Mucosa of stomach (tissue), 1 donor: Measurements from ENCODE around the gene PPFIBP1.
"Not testable (repeated sequence)": the region's sequence is repeated elsewhere in the genome, so short reads cannot be mapped to it uniquely, and the experiment has no call there.

ENCODE experiments used
- H3K27me3 ChIP-seq: one replicate; pipeline ENCODE4 v1.7.0; 2013; ENCODE audit warnings: mild to moderate bottlenecking, low read length; ENCODE audit not compliant: control insufficient read depth, insufficient read depth
- H3K36me3 ChIP-seq: one replicate; pipeline ENCODE4 v1.7.0; 2013; ENCODE audit warnings: low read length; ENCODE audit not compliant: control insufficient read depth, insufficient read depth
- H3K4me1 ChIP-seq: one replicate; pipeline ENCODE4 v1.7.0; 2013; ENCODE audit warnings: mild to moderate bottlenecking, low read length; ENCODE audit not compliant: control insufficient read depth, insufficient read depth
- H3K4me3 ChIP-seq: one replicate; pipeline ENCODE4 v1.7.0; 2013; ENCODE audit warnings: low read length
- H3K9ac ChIP-seq: one replicate; pipeline ENCODE4 v1.7.0; 2013; ENCODE audit warnings: mild to moderate bottlenecking, low read length, moderate library complexity
- H3K9me3 ChIP-seq: one replicate; pipeline ENCODE4 v1.7.0; 2013; ENCODE audit warnings: mild to moderate bottlenecking, low read length, moderate library complexity; ENCODE audit not compliant: control insufficient read depth
- donor health status: Pancreatic carcinoma.

Gene PPFIBP1

DNA sequence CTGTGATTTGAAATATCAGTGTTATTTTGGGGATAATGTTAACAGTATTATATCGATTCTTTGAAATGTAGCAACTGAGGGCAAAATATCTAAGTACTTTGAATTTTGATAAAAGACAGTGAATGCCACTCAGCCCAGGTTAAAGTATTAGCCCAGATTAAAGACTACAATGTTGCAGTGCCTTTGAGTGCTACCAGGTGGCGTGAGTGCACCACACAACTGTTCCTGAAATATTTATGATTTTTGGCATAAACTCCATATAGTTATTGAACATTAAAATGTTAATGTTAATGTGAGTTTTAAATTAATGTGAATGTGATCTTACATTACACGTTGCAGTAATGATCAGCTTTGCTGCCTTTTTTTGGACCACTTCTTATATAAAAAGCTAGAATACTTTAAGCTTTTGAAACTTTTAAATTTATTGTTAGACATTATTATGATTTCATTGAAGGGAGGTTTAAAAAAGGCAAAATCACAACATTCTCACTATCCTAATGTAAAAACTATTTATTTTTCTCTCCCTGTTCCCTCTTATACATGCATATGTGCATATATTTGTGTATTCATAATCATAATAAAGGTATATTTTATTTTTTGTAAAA lies 209.1 kb downstream of the PPFIBP1 start:
- Histone ChIP-seq H3K4me1 (no peaks in the 10 kb centered on the region), H3K27me3 (no peaks in the 10 kb centered on the region), H3K9ac (no peak overlapping the region), H3K4me3 (no peak overlapping the region), H3K36me3 (no peaks in the 10 kb centered on the region), H3K9me3 (no peaks in the 10 kb centered on the region)

DNA sequence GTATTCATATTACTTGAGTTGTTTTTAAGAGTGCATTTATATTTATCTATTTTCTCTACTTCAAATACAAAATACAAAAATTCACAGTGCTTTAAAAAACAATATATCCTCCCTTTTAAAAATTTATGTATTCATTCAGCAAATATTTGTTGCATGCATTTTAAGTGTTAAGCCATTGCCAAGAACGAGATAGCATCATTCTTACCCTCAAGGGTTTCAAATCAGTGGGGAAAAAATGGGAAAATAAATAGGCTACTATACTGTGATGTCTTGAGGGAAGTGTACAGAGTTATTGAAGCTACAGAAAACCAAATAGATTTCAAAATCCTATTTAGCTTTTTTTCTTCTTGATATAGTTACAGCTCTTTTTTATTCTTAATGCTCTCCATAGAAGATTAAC lies 209.8 kb downstream of the PPFIBP1 start:
- Histone ChIP-seq H3K36me3 (no peaks in the 10 kb centered on the region), H3K9me3 (no peaks in the 10 kb centered on the region), H3K4me1 (no peaks in the 10 kb centered on the region), H3K9ac (no peak overlapping the region), H3K27me3 (no peaks in the 10 kb centered on the region), H3K4me3 (no peak overlapping the region)

DNA sequence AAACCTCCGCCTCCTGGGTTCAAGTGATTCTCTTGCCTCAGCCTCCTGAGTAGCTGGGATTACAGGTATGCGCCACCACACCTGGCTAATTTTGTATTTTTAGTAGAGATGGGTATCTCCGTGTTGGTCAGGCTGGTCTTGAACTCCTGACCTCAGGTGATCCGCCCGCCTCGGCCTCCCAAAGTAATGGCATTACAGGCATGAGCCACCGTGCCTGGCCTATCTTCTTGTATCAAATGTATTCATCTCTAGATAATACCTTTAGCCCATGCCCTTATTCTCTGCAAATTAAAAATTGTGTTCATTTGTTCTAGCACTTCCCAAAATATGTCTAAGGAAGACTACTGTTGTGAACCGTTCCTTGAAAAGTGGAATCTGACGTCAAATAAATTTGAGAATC lies 210.3 kb downstream of the PPFIBP1 start:
- H3K36me3 ChIP-seq = not testable (repeated sequence)

DNA sequence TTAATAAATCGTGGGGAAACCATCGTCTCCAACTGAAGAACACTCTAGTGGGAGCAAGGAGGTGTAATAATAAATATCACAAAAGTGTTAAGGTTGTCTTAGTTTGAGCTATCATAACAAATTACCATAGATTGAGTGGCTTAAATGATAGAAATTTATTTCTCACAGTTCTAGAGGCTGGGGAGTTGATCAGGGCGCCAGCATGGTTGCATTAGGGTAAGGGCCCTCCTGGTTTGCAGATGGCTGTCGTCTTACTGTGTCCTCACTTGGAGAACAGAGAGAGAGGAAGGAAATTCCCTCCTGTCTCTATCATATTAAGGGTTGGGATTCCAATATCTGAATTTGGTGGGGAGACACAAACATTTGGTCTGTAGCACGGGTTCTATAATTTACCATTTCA lies 219.6 kb downstream of the PPFIBP1 start:
- H3K4me1 ChIP-seq = peaks cover 14% of the 10 kb centered on the region
- H3K4me3 ChIP-seq = no peak overlapping the region
- no peaks in the 10 kb centered on the region for H3K27me3 ChIP-seq
- H3K9me3 ChIP-seq = no peaks in the 10 kb centered on the region
- H3K9ac ChIP-seq = no peak overlapping the region
- H3K36me3 ChIP-seq = no peaks in the 10 kb centered on the region

More for the DNA sequence above, 210.3 kb downstream of the PPFIBP1 start:
- H3K9me3 ChIP-seq, H3K4me1 ChIP-seq, H3K9ac ChIP-seq, H3K27me3 ChIP-seq, H3K4me3 ChIP-seq: not testable (repeated sequence)
